CD8-positive, alpha-beta memory T cell (primary cell): ENCODE measurements around the gene SS18L1. TPM values are rescaled to one million over a fixed set of nuclear protein-coding genes. Genes with fewer than 3 reads are reported as not detected.
A peak's percentile ranks its signal among the peaks of the same experiment; 100 is the strongest.

Experiments
- CTCF ChIA-PET: fragments of 350-600 bp; sonication (Branson Sonifier 250); formaldehyde crosslinking; loops from one replicate; lab custom pipeline; 2021; ENCODE audit warnings: antibody characterized with exemption; lab: Charles Lee
- POLR2A ChIA-PET: fragments of 350-600 bp; sonication (Branson Sonifier 250); formaldehyde crosslinking; loops from one replicate; lab custom pipeline; 2021; ENCODE audit warnings: antibody characterized with exemption; lab: Charles Lee
- DNase-seq, 5 donors: peaks; one replicate each; pipeline versions ENCODE4 v3.0.0 to v3.0.0-alpha.2; 2020 to 2022; ENCODE audit warnings: mixed read lengths in 1 of 5
- H3K27ac ChIP-seq: one replicate; pipeline ENCODE4 v1.7.0; 2013; ENCODE audit warnings: low read depth, mild to moderate bottlenecking, low read length, moderate library complexity
- H3K27me3 ChIP-seq: 2 replicates; pipeline ENCODE4 v1.7.0; 2013; ENCODE audit warnings: low read length, mild to moderate bottlenecking; ENCODE audit not compliant: insufficient read depth, poor library complexity, severe bottlenecking
- H3K36me3 ChIP-seq: 2 replicates; pipeline ENCODE4 v1.7.0; 2013; ENCODE audit warnings: mild to moderate bottlenecking, low read length, moderate library complexity; ENCODE audit not compliant: insufficient read depth
- H3K4me1 ChIP-seq: 2 replicates; pipeline ENCODE4 v1.7.0; 2013; ENCODE audit warnings: mild to moderate bottlenecking, low read length, moderate library complexity; ENCODE audit not compliant: insufficient read depth
- H3K4me3 ChIP-seq: 2 replicates; pipeline ENCODE4 v1.7.0; 2013; ENCODE audit warnings: mild to moderate bottlenecking, low read length
- H3K9me3 ChIP-seq: 2 replicates; pipeline ENCODE4 v1.7.0; 2013; ENCODE audit warnings: mild to moderate bottlenecking, low read length
- H3K27ac Mint-ChIP-seq, 8 donors: one replicate each; pipeline ENCODE4 v1.8.0; 2020 to 2021; ENCODE audit warnings: mixed read lengths in 8 of 8, mild to moderate bottlenecking in 6 of 8, inconsistent platforms in 3 of 8, moderate library complexity in 3 of 8
- H3K27me3 Mint-ChIP-seq, 2 donors: one replicate each; pipeline ENCODE4 v1.8.0; 2020 to 2021; ENCODE audit warnings: mixed read lengths in 2 of 2, mild to moderate bottlenecking in 1 of 2, moderate library complexity in 1 of 2
- H3K36me3 Mint-ChIP-seq, 3 donors: one replicate each; pipeline ENCODE4 v1.8.0; 2020 to 2021; ENCODE audit warnings: mixed read lengths in 3 of 3, inconsistent platforms in 1 of 3, mild to moderate bottlenecking in 1 of 3
- H3K4me1 Mint-ChIP-seq, 3 donors: one replicate each; pipeline ENCODE4 v1.8.0; 2020 to 2021; ENCODE audit warnings: mixed read lengths in 3 of 3, inconsistent platforms in 1 of 3, mild to moderate bottlenecking in 1 of 3
- H3K4me3 Mint-ChIP-seq, 7 donors: one replicate each; pipeline ENCODE4 v1.8.0; 2020 to 2021; ENCODE audit warnings: mixed read lengths in 7 of 7, mild to moderate bottlenecking in 6 of 7, moderate library complexity in 4 of 7, inconsistent platforms in 2 of 7
- H3K9me3 Mint-ChIP-seq, 5 donors: one replicate each; pipeline ENCODE4 v1.8.0; 2020 to 2022; ENCODE audit warnings: mixed read lengths in 5 of 5, mild to moderate bottlenecking in 3 of 5, moderate library complexity in 2 of 5, inconsistent platforms in 1 of 5
- polyA plus RNA-seq: library from polyadenylated mRNA; unstranded; fragments of 300-500 nt; fragmentation: Illumina TruSeq; gene quantifications from one replicate; pipeline ENCODE4 v1.2.3, GENCODE V29; 2021
- total RNA-seq, 2 experiments: library from RNA; stranded (reverse); gene quantifications; one replicate each; pipeline ENCODE4 v1.2.3, GENCODE V29; 2021

Gene SS18L1
- total and polyA plus RNA-seq, 3 experiments from 2014 or later, result 0.86 to 18.5 (median 16.9) TPM

- POLR2A ChIA-PET, result no interaction called here
- no peak overlapping the region for H3K4me3 ChIP-seq
- no peaks in the 10 kb centered on the region for H3K4me1 ChIP-seq
- peaks cover 6 to 25% (median 14%) of the 10 kb centered on the region in 3 donors for H3K4me1 Mint-ChIP-seq
- CTCF ChIA-PET, result no interaction called here
- H3K27me3 ChIP-seq, result no peaks in the 10 kb centered on the region
- H3K27ac Mint-ChIP-seq, result peak overlapping the region in 4 of 8 donors; percentile 26 to 83 (median 74)
- H3K27ac ChIP-seq, result no peak overlapping the region
- no peaks in the 10 kb centered on the region for H3K27me3 Mint-ChIP-seq
- no peaks in the 10 kb centered on the region for H3K9me3 ChIP-seq
- peak overlapping the region in 3 of 7 donors; percentile 23 to 58 (median 54) for H3K4me3 Mint-ChIP-seq
- DNase-seq, result peak in 1 of 5 donors; percentile 24
- H3K9me3 Mint-ChIP-seq, result peaks cover 0 to 2% (median 0%) of the 10 kb centered on the region in 5 donors
- H3K36me3 Mint-ChIP-seq, result peaks cover 0 to 53% (median under 1%) of the 10 kb centered on the region in 3 donors
- no peaks in the 10 kb centered on the region for H3K36me3 ChIP-seq
Measured at GRCh38 chr20:62159839-62160238, 16.3 kb downstream of the SS18L1 start.

- H3K4me1 ChIP-seq, result no peaks in the 10 kb centered on the region
- H3K27ac ChIP-seq, result no peak overlapping the region
- DNase-seq, result no peak
- H3K27ac Mint-ChIP-seq, result no peak overlapping the region
- no peak overlapping the region for H3K4me3 ChIP-seq
- no peak overlapping the region for H3K4me3 Mint-ChIP-seq
- H3K4me1 Mint-ChIP-seq, result peaks cover 6 to 24% (median 12%) of the 10 kb centered on the region in 3 donors
- no peaks in the 10 kb centered on the region for H3K27me3 ChIP-seq
- POLR2A ChIA-PET, result no interaction called here
- no peaks in the 10 kb centered on the region for H3K27me3 Mint-ChIP-seq
- CTCF ChIA-PET, result no interaction called here
- no peaks in the 10 kb centered on the region for H3K36me3 ChIP-seq
- H3K36me3 Mint-ChIP-seq, result peaks cover 0 to 55% (median 0%) of the 10 kb centered on the region in 3 donors
- H3K9me3 ChIP-seq, result no peaks in the 10 kb centered on the region
- H3K9me3 Mint-ChIP-seq, result peaks cover 0 to 2% (median 0%) of the 10 kb centered on the region in 5 donors
Measured at GRCh38 chr20:62160253-62160652, 16.7 kb downstream of the SS18L1 start.

- H3K27me3 Mint-ChIP-seq, result no peaks in the 10 kb centered on the region
- H3K4me3 Mint-ChIP-seq, result no peak overlapping the region
- no peaks in the 10 kb centered on the region for H3K36me3 ChIP-seq
- H3K27ac Mint-ChIP-seq, result peak overlapping the region in 1 of 8 donors; percentile 10
- peaks cover 0 to 2% (median 0%) of the 10 kb centered on the region in 5 donors for H3K9me3 Mint-ChIP-seq
- H3K27me3 ChIP-seq, result no peaks in the 10 kb centered on the region
- H3K9me3 ChIP-seq, result no peaks in the 10 kb centered on the region
- ChIA-PET CTCF (no interaction called here), POLR2A (no interaction called here)
- no peak overlapping the region for H3K27ac ChIP-seq
- no peak for DNase-seq
- peaks cover 6 to 17% (median 12%) of the 10 kb centered on the region in 3 donors for H3K4me1 Mint-ChIP-seq
- peaks cover 0 to 55% (median 0%) of the 10 kb centered on the region in 3 donors for H3K36me3 Mint-ChIP-seq
- no peak overlapping the region for H3K4me3 ChIP-seq
- H3K4me1 ChIP-seq, result no peaks in the 10 kb centered on the region
Measured at GRCh38 chr20:62160876-62161275, 17.3 kb downstream of the SS18L1 start.

- H3K27me3 ChIP-seq, result no peaks in the 10 kb centered on the region
- Mint-ChIP-seq H3K4me3 (peak overlapping the region in 1 of 7 donors; percentile 59), H3K27ac (no peak overlapping the region), H3K4me1 (peaks cover 6 to 13% (median 12%) of the 10 kb centered on the region in 3 donors), H3K27me3 (no peaks in the 10 kb centered on the region), H3K9me3 (no peaks in the 10 kb centered on the region), H3K36me3 (peaks cover 0 to 58% (median under 1%) of the 10 kb centered on the region in 3 donors)
- ChIA-PET CTCF (no interaction called here), POLR2A (no interaction called here)
- H3K27ac ChIP-seq, result no peak overlapping the region
- H3K4me3 ChIP-seq, result no peak overlapping the region
- no peak for DNase-seq
- no peaks in the 10 kb centered on the region for H3K36me3 ChIP-seq
- no peaks in the 10 kb centered on the region for H3K9me3 ChIP-seq
- no peaks in the 10 kb centered on the region for H3K4me1 ChIP-seq
Measured at GRCh38 chr20:62161347-62161746, 17.8 kb downstream of the SS18L1 start.

GRCh38 chr20:62162765-62163484, 19.4 kb downstream of the SS18L1 start:
- no peaks in the 10 kb centered on the region for H3K27me3 Mint-ChIP-seq
- no peaks in the 10 kb centered on the region for H3K4me1 ChIP-seq
- H3K4me3 Mint-ChIP-seq, result no peak overlapping the region
- DNase-seq, result no peak
- H3K9me3 ChIP-seq, result no peaks in the 10 kb centered on the region
- peaks cover 6 to 9% (median 6%) of the 10 kb centered on the region in 3 donors for H3K4me1 Mint-ChIP-seq
- H3K27ac Mint-ChIP-seq, result peak overlapping the region in 2 of 8 donors; percentile 58 to 87
- H3K36me3 Mint-ChIP-seq, result peaks cover 0 to 59% (median 1%) of the 10 kb centered on the region in 3 donors
- ChIA-PET CTCF (no interaction called here), POLR2A (no interaction called here)
- H3K9me3 Mint-ChIP-seq, result no peaks in the 10 kb centered on the region
- no peak overlapping the region for H3K27ac ChIP-seq
- no peaks in the 10 kb centered on the region for H3K36me3 ChIP-seq
- no peak overlapping the region for H3K4me3 ChIP-seq
- H3K27me3 ChIP-seq, result no peaks in the 10 kb centered on the region

GRCh38 chr20:62163485-62163865, 19.9 kb downstream of the SS18L1 start:
- H3K36me3 ChIP-seq, result no peaks in the 10 kb centered on the region
- Mint-ChIP-seq H3K27me3 (no peaks in the 10 kb centered on the region), H3K36me3 (peaks cover 0 to 64% (median 1%) of the 10 kb centered on the region in 3 donors), H3K27ac (no peak overlapping the region), H3K4me1 (peaks cover 6 to 9% (median 6%) of the 10 kb centered on the region in 3 donors), H3K9me3 (no peaks in the 10 kb centered on the region), H3K4me3 (no peak overlapping the region)
- ChIA-PET CTCF (no interaction called here), POLR2A (no interaction called here)
- H3K27me3 ChIP-seq, result no peaks in the 10 kb centered on the region
- no peaks in the 10 kb centered on the region for H3K9me3 ChIP-seq
- no peak overlapping the region for H3K4me3 ChIP-seq
- no peaks in the 10 kb centered on the region for H3K4me1 ChIP-seq
- no peak overlapping the region for H3K27ac ChIP-seq
- no peak for DNase-seq

- POLR2A ChIA-PET, result no interaction called here
Measured at GRCh38 chr20:62163986-62164762, 20.6 kb downstream of the SS18L1 start.

More at GRCh38 chr20:62163986-62164762, 20.6 kb downstream of the SS18L1 start:
- H3K27ac ChIP-seq, result no peak overlapping the region
- no peak overlapping the region for H3K4me3 ChIP-seq
- Mint-ChIP-seq H3K4me3 (no peak overlapping the region), H3K27me3 (no peaks in the 10 kb centered on the region), H3K27ac (no peak overlapping the region), H3K9me3 (no peaks in the 10 kb centered on the region), H3K4me1 (peaks cover 6% of the 10 kb centered on the region in 3 donors), H3K36me3 (peaks cover 0 to 67% (median 1%) of the 10 kb centered on the region in 3 donors)
- CTCF ChIA-PET, result no interaction called here
- no peaks in the 10 kb centered on the region for H3K27me3 ChIP-seq
- no peak for DNase-seq
- H3K4me1 ChIP-seq, result no peaks in the 10 kb centered on the region
- no peaks in the 10 kb centered on the region for H3K9me3 ChIP-seq
- no peaks in the 10 kb centered on the region for H3K36me3 ChIP-seq
